GM18519 (cell line): ENCODE results near the gene POMT2.

Experiments
- ATAC-seq: cut with Tn5 transposase; IDR thresholded peaks from one replicate; pipeline ENCODE4 v1.9.1; 2021; ENCODE audit warnings: mild to moderate bottlenecking, moderate library complexity; ENCODE audit not compliant: unreplicated experiment, low FRiP score

POMT2 gene

DNA sequence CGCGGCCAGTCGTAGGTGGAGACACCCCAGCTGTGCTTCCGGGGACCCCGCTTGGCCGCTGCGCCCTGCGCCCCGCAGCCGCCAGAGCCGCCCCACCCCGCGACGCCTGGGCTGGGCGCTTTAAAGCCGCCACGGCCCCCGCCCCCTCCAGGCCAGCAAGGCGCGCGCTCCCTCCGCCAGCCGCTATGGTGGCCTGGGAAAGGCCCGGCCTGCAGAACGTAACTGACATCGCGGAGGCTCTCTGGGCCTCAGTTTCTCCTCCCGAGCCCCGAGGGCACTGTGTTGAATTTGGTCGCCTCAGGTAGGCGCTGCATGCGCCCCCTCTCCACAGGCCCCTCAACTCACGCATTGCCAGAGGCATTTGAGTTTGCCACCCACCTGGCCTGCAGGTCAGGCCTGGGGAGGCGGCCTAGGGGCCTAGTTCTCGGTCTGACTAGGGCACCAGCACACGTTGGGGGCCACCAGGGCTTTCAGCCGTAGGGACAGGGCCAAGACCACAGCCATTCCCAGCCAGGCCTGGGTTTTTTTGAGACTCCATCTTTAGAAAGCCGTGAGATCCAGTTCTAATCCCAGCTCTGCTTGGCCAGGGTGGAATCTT, 49.5 kb downstream of the POMT2 start, which contains the start of gene NGB:
Gene NGB (minus strand): TSS at position 94 of the 598 bp plus-strand sequence. CDS start 269 bp downstream, outside the sequence.
- ATAC-seq = no peak

DNA sequence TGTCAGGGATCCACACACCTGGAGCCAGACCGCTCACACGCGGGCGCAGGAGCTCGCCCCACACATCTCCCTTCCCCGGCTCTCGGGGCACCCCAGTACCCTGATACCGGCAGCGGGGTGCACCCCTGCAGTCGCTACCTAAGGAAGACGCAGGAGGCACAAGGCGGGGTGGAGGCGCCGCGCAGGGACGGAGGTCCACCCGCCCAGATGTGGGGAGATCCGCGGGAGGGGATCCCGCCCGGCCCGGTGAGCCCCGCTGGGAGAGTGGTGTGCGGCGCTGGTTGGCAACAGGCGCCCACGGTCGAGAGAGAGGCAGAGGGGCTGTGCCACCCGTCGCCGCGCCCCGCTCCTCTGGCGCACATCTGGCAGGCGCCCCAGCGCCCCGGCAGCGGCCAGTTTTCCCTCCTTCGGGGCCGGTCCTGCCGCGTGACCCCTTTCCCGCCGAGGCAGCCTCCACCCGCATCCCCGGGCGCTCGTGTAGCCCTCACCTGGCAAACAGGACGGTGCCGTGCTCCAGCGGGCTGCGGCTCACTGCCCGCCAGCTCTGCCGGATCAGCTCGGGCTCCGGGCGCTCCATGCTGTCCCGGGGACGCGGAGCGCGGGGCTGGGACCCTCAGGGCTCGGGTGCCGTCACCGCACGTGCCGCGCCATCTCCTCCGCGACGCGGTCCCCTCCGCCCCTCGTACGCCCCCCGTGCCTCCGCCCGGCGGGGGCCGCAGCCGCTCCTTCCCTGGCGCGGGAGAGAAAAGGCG, 50.1 kb downstream of the POMT2 start:
- ATAC-seq = no peak

DNA sequence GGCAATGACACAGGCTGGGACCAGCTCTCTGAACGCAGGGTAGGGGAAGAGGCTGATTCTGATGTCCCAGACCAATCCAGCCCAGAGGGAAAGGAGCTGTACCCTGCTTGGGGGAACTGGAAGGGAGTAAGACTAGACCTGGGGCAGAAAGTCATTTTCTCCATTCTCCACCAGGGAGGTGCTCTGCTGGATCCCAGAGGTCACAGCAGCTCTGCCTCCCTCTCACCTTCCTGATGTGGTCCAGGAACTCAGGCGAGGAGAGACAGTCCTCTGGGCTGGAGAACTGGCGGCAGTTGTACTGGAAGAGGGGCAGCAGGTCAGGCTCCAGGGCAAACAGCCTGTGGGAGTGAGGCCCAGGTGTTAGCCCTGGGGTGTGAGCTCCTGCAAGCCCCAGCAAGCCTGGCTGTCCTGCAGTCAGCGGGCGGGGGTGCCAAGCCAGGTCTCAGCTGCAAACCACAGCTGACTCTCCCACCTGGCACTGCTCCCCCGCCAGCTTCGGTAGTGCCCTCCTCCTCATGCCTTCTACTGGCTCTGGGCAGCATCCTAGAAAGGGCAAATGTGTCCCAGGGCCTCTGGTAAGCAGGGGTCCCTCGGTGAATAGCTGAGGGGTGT, 51.6 kb downstream of the POMT2 start:
- no peak for ATAC-seq

DNA sequence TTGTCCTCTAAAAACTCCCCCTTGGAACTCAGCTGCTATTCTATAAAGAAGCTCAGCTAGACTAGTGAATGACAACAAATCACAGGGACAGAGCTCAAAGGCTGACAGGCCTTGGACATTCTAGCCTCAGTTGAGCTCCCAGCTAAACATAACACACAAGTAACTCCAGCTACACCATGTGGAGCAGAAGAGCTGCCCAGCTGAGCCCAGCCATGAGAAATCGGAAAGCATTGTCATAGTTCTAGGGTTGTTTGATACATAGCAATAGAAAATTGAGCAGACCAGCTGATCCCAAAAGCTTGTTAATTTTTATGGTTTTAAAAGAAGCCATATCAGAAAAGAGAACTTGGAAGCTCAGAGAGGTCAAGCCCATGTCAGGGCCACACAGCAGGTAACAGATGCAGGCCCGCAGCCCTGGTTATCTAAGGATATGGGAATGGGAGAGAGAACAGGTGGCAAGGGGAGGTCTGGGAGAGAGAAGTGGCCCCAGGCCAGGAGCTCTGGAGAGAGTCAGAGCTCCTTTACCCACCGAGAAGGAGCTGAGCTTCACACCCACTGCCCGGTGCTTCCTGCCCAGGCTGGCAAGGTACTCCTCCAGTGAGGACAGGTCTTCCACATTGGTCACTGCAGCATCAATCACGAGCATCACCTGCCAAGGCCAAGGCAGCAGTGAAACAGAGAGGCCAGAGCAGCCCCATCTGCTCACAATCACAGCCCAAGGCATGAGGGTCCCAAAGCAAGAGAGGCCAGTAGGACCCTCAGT, 52.6 kb downstream of the POMT2 start:
- ATAC-seq = no peak

DNA sequence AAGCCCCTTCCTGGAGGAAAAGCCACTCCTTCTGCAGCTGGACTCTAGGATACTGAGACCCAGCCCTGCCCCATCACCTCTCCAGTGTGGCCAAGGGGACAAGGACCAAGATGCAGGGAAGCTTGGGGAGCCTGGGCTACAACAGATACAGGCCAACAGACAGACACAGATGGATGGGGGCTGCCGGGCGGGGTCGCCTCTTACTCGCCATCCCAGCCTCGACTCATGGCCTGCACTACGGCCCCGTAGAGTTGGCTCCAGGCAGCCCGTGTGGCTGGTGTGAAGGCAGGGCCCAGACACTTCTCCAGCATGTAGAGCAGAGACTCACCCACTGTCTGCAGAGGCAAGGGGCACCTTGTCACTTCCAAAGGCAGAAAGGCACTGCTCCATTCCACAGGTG, 54.3 kb downstream of the POMT2 start:
- ATAC-seq = no peak

DNA sequence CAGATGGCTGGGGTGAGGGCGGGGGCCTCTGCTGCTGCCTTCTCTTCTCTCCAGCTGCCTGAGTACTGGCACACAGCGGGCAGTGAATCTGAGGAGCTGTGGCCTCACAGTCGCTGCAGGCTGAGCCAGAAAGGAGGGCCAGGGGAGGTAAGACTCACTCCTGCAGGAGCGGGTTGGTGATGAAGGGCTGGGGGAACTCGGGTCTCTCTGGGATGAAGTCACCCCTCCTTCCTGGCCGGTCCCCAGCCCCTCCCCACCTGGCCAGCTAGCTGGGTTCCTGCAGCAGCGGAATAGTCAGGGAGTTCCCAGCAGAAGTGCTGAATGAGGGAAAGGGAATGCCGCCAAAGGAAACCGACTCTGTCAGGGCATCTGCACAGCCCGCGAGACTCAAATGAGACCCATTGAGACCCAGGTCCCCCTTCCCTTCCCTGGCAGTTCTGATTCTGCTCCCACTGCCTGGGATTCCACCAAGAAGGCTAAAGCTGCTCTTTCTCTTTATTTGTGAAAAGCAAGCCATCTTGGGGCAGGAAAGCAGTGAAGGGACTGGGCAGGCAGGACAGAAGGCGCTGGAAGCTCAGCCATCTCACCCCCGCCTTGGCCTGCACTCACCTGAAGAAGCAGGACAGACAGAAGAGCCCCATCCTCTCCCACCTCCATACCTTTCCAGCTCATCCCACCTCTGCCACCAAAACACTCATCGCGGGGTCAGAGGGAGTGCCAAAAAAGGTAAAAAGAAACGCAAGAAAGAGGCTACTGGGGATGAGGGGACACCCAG, 54.9 kb downstream of the POMT2 start:
- no peak for ATAC-seq

DNA sequence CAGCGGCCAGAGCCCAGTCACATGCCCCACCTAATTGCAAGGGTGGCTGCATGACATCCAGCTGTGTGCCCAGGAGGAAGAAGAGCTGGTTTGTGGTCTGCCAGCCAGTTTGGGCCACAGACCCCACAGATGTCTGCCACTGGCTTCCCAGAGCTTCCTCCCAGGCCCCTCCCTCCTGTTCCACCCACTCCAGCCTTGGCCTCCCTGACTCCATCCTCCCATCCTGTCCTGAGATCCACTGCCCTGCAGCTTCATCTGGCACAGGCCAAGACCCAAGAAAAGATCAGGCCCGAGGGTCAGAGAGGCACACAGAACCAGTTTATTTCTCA, 55.5 kb downstream of the POMT2 start:
- ATAC-seq = no peak

DNA sequence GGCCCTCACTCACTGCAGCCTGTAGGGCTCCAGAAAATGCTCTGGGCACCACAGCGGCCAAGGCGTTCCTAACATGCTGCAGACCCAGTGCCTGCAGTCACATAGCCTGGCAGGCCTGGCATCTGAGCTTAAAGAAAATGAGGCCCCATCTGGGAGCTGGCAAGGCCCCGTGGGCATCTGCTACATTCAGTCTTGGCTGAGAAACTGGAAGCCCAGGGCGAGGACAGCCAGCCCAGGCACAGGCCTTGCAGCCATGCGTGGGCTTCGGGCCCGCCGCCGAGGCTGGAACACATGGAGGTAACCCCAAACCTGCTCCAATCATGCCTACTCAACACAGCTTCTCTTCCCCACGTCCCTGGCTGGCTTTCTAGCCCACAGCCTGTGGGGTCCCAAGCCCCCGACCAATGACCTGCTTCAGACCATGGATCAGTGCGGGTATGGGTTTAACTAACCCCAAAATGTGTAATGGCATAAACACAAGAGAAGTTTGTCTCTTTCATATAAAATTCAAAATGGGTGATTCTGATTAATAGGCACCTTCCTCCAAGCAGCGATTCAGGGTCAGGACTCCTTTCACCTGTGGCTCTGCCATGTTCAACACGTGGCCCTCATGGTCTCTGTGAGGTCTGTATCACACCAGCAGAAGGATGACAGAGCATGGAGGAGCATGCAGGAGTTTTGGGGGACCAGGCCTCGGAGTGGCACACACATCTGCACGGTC, 56.1 kb downstream of the POMT2 start:
- ATAC-seq = no peak

DNA sequence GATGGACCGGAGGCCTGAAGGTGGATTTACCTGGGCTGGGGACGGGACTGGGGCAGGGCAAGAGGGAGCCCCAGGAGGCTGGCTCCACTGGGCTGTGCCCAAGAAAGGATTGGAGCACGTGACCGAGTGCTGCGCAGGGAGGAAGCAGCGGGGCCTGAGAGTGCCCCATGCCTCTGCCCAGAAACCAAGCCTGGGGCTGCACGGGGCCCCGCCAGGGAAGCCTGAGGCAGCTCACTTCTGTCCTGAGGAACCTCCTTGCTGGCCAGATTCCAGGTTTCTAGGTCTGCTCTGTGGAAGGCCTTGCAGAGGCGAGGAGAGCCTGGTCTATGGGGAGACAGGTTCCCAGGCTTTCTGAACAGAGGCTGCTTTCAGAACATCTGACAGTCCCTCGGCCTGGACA, 60.1 kb downstream of the POMT2 start:
- ATAC-seq = no peak

DNA sequence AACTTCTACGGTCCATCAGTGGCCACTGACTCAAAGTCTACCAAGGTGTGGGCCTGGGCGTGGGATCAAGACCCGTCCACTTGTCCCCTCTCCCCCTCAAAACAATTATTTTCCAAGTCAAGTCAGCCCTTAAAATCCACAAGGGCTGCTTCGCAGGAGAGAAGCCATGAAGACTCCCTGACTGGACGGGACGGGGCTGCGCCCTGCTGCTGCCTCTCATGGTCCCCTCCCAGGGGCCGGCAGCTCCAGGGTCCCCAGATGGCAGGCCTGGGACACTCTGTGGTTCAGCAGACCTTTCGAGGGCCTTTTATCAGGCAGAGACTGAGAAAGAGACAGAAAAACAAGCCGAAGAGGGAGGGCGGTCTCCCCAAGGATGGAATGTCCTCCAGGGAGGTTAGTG, 60.5 kb downstream of the POMT2 start:
- ATAC-seq = no peak

DNA sequence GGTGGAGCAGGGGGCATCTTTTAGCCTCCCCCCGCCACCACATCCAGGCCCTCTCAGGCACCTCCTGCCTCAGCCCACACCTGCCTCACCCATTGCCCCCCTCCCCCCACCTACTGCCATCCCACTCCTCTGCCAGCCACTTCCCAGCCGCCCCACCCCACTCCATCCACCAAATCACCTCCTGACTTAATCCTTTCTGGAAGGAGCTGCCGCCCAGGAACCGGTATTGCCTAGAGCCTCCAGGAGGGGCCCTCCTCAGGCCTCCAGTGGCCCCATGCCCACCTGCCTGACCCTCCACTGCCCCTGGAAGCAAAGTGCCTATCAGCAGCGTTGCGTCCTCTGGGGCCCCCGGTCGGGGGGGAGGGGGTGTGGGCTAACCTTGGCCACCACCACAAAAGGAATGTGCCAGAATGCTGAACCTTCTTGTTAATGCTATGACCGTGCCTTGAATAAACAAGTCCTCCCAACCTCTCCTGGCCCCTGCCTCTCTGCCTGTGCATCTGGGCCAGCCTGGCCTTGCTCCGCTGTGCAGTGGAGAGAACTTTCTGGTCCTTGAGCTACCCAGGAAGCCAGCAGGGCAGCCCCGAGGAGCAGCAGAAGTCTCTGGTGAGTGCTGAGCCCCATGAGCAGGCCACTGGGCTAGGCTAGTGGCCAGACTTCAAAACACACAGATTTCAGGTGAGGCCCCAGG, 61.5 kb downstream of the POMT2 start:
- ATAC-seq = no peak

DNA sequence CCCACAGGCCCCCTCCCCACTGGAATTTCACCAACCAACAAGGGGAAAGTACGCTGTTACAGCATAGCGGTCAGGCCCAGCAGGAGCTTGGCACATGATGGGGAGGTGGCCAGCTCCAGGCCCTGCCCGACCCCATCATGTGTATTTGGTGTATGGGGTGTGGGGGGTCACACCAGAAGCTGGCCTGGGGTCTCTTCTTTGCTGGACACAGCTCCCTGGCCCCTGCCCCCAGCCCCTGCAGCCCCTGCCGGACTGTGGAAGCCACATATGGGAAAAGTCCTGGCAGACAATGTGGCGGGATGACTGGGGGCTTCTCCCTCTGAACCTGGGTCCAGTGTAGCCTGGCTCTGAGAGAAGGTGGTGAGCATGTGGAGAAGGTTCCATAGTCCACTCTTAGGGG, 62.1 kb downstream of the POMT2 start:
- ATAC-seq = no peak

DNA sequence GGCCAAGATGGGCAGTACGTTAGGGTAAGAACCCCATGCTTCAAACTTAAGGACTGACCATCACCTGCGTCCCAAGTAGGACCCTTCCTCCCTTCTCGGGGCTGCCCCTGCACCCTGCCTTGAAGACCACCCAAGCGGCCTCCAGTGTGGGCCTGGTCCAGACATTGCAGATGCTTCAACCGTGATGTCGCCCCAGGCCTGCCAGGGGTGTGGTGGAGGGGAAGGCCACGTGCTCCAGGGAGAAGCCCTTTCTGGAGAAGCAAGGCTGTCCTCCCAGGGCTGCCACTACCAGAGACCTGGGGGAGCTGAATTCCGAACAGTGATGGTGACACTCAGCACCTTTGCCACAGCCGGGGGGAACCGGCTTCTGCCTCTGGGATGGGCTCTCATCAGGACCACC, 63.0 kb downstream of the POMT2 start:
- ATAC-seq = no peak

DNA sequence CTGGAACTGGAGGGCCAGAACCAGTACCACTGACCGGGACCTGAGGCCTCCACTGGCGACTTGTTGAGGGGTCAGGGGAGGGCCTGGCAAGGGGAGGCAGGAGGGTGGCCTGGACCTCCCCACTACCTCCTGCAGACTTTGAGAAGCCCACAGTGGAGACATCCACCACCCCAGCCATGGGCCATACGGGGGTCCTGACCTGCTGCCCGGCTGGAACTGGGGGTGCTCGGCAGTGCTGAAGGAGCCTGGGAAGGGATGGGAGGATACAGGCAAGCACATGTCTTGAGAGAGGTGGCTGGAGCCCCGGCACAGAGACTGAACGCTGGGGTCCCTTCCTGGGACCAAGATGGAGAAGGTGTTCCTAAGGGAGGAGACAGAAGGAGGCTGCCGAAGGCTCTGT, 64.0 kb downstream of the POMT2 start:
- no peak for ATAC-seq

DNA sequence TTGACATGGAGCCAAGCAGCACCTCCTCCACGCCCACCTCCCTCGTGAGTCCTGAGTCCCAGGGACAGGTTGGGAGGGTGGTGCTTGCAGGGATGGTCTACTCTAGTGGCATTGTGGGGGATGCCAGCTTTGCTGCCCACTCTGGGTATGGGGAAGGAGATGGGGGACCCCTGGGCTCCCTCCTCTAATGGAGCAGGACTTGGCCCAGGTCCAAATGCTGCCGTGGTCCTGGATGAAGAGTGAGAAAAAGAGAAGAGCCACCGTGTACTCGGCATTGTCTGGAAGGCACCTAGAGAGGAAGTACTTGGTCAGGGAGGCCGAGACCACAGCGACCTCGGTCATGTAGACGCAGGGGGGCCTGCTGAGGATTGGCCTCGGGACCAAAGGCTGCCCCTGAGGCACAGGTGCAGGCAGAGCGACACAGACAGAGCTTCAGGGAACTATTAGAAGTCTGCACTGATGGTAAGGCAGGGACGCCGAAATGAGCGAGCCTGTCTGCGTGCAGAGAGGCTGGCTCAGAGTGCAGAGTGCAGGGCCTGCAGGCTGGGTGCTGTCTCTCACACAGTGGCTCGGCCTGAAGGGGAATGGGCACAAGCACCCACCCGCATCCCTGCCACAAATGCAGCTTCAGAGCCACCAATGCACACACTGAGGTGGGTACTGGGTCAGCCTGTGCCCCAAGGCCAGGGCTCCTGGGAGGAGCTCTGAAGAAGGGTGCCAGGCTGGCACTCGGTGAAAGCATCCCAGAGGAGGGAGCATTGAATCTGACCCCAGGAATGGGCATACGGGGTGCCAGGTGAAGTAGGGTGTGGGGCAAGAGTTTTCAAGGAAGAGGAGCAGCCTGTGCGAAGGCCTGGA, 67.1 kb downstream of the POMT2 start:
- ATAC-seq = no peak

DNA sequence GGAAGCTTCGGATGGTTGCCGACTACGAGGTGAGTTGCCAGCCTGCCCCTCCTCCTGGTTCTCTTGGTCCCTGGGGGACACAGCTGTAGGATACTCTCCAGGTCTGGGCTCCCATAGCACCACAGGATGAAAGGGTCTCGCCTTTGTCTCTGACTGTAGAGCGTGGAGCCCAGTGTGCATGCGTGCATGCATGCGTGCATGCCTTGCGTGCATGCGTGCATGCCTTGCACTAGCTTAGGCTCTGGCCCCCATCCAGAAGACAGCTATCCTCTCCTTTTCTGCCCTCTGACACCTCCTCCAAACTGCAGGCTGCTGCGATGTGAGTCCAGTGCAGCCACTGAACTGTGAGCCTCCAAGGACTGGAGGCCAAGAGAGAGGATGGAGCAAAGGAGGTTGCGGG, 68.8 kb downstream of the POMT2 start:
- no peak for ATAC-seq

DNA sequence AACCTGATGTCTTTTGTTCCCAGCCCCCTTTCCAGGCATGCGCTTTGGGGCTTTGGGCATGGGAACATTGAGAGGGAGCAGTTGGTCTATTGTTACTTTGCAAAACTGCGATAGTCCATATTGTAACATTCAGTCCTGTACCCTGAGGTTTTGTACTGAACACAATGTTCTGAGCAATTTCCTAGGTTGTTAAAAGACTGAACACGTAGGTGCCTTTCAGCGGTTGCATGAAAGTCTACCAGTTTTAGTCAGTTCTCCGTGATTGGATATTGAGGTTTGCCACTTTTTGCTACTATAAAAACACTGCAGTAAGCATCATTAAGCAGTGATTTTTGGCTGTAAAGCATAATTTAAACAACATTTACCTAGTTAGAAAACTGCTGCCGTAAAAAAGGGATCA, 69.8 kb downstream of the POMT2 start:
- ATAC-seq = no peak

DNA sequence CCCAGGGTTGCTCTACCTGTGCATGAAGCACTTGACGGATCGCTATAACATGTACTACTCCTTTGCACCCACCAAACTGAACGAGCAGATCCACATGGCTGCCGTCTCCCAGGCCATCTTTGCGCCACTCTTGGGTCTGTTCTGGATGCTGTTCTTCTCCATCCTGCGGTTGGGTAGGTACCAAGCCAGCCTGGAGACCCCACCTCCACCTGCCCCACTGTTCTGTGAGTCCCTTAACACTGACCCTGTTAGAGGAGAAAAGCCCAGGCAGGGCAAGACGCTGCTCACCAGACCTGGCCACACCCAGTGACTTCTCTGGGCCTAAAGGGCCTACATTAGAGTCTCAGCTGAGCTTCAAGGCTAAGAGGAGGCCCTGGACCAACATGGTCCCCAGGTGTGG, 71.4 kb downstream of the POMT2 start:
- no peak for ATAC-seq
